ENCODE results near the gene PRTN3. TPM values are rescaled to one million over a fixed set of nuclear protein-coding genes. Genes with fewer than 3 reads are reported as not detected.
A peak's percentile ranks its signal among the peaks of the same experiment; 100 is the strongest.

PRTN3 gene
- total RNA-seq, 4 donors from 2014 or later = not detected

GRCh38 chr19:855142-855541 lies 14.3 kb downstream of the PRTN3 start:
- no peak for DNase-seq (ENCODE audit: low spot score in 2 of 2)
- H3K36me3 ChIP-seq = no peaks in the 10 kb centered on the region
- H3K27ac ChIP-seq = no peak overlapping the region
- peaks cover 0 to 69% of the 10 kb centered on the region in 2 donors for H3K27me3 ChIP-seq
- 90 to 91% methylated on average over 11 to 12 of the region's 12 CpGs for WGBS, 2 donors
- TF ChIP-seq CTCF (IDR thresholded peaks at IDR 0.05) (no peak), POLR2A (IDR thresholded peaks at IDR 0.05) (no peak), EP300 (IDR thresholded peaks at IDR 0.05) (no peak)
- peaks cover 0 to 42% (median 3%) of the 10 kb centered on the region in 4 donors for H3K4me1 ChIP-seq
- H3K4me3 ChIP-seq = no peak overlapping the region
- H3K9me3 ChIP-seq = no peaks in the 10 kb centered on the region

- no peak overlapping the region for H3K27ac ChIP-seq
- no peaks in the 10 kb centered on the region for H3K9me3 ChIP-seq
- DNase-seq (ENCODE audit: low spot score in 2 of 2) = no peak
- H3K4me1 ChIP-seq = peaks cover 0 to 42% (median 2%) of the 10 kb centered on the region in 4 donors
- H3K36me3 ChIP-seq = no peaks in the 10 kb centered on the region
- peaks cover 0 to 73% of the 10 kb centered on the region in 2 donors for H3K27me3 ChIP-seq
- 66 to 83% methylated on average over 18 to 28 of the region's 40 CpGs for WGBS, 2 donors
- no peak overlapping the region for H3K4me3 ChIP-seq
- TF ChIP-seq POLR2A (IDR thresholded peaks at IDR 0.05) (no peak), CTCF (IDR thresholded peaks at IDR 0.05) (no peak), EP300 (IDR thresholded peaks at IDR 0.05) (no peak)
These were observed 14.8 kb downstream of the PRTN3 start for GRCh38 chr19:855566-856120.

GRCh38 chr19:858284-858683 lies 17.5 kb downstream of the PRTN3 start:
- peak overlapping the region in 2 of 4 donors; percentile 75 to 87 for H3K27ac ChIP-seq
- peaks cover 0 to 73% of the 10 kb centered on the region in 2 donors for H3K27me3 ChIP-seq
- WGBS, 2 donors = 76 to 80% methylated on average over 9 of the region's 9 CpGs
- H3K4me1 ChIP-seq = peaks cover 0 to 42% (median 9%) of the 10 kb centered on the region in 4 donors
- H3K9me3 ChIP-seq = no peaks in the 10 kb centered on the region
- DNase-seq (ENCODE audit: low spot score in 2 of 2) = no peak
- TF ChIP-seq EP300 (IDR thresholded peaks at IDR 0.05) (no peak), POLR2A (IDR thresholded peaks at IDR 0.05) (no peak), CTCF (IDR thresholded peaks at IDR 0.05) (no peak)
- H3K4me3 ChIP-seq = no peak overlapping the region
- H3K36me3 ChIP-seq = no peaks in the 10 kb centered on the region

- Histone ChIP-seq H3K36me3 (no peaks in the 10 kb centered on the region), H3K9me3 (no peaks in the 10 kb centered on the region), H3K27ac (peak within 1 kb of the TSS; percentile 67 to 87 (median 80)), H3K4me3 (peak within 1 kb of the TSS; percentile 31 to 53 (median 40)), H3K27me3 (peaks cover 0 to 67% of the 10 kb centered on the region in 2 donors), H3K4me1 (peaks cover 0 to 47% (median 10%) of the 10 kb centered on the region in 4 donors)
- peak in 1 of 5 experiments; percentile 17 for TF ChIP-seq CTCF (IDR thresholded peaks at IDR 0.05)
- peak in 1 of 2 donors; percentile 69 for TF ChIP-seq POLR2A (IDR thresholded peaks at IDR 0.05)
- peak in 1 of 2 donors; percentile 86 for TF ChIP-seq EP300 (IDR thresholded peaks at IDR 0.05)
- peak; percentile 70 to 75 for DNase-seq (ENCODE audit: low spot score in 2 of 2)
- WGBS, 2 donors = 31 to 34% methylated on average over 12 to 23 of the region's 24 CpGs
These were observed 18.4 kb downstream of the PRTN3 start, which contains the start of gene CFD for GRCh38 chr19:858868-859843. CFD (plus strand) TSS chr19:859664; CDS start chr19:859690, 26 bp downstream.

Data from tibial nerve (tissue), 4 donors.